ENCODE data around the gene DYNLT1. TPM values are rescaled to one million over a fixed set of nuclear protein-coding genes. Genes with fewer than 3 reads are reported as not detected.
"Not testable (repeated sequence)": the region's sequence is repeated elsewhere in the genome, so short reads cannot be mapped to it uniquely, and the experiment has no call there.

Gene DYNLT1
- total and polyA plus RNA-seq, 2 donors from 2014 or later = 145 to 406 TPM

- Histone ChIP-seq H3K9ac (ENCODE audit: low read length in 3 of 3) (no peak overlapping the region), H3K4me3 (ENCODE audit: low read length in 3 of 3) (no peak overlapping the region), H3K4me1 (ENCODE audit: control insufficient read depth in 2 of 3, insufficient read depth in 2 of 3, low read depth in 1 of 3, low read length in 3 of 3) (no peaks in the 10 kb centered on the region), H3K27me3 (ENCODE audit: control insufficient read depth, insufficient read depth, low read length) (no peaks in the 10 kb centered on the region), H3K9me3 (ENCODE audit: control insufficient read depth in 2 of 3, insufficient read depth in 1 of 3, low read length in 3 of 3) (no peaks in the 10 kb centered on the region), H3K36me3 (ENCODE audit: control insufficient read depth in 2 of 3, insufficient read depth in 3 of 3, low read length in 3 of 3) (no peaks in the 10 kb centered on the region), H3K27ac (ENCODE audit: low read depth in 2 of 2, low read length in 2 of 2) (no peak overlapping the region)
- no peak for DNase-seq
- TF ChIP-seq, protein P1, sequence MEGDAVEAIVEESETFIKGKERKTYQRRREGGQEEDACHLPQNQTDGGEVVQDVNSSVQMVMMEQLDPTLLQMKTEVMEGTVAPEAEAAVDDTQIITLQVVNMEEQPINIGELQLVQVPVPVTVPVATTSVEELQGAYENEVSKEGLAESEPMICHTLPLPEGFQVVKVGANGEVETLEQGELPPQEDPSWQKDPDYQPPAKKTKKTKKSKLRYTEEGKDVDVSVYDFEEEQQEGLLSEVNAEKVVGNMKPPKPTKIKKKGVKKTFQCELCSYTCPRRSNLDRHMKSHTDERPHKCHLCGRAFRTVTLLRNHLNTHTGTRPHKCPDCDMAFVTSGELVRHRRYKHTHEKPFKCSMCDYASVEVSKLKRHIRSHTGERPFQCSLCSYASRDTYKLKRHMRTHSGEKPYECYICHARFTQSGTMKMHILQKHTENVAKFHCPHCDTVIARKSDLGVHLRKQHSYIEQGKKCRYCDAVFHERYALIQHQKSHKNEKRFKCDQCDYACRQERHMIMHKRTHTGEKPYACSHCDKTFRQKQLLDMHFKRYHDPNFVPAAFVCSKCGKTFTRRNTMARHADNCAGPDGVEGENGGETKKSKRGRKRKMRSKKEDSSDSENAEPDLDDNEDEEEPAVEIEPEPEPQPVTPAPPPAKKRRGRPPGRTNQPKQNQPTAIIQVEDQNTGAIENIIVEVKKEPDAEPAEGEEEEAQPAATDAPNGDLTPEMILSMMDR (IDR thresholded peaks at IDR 0.05; ENCODE audit: borderline replicate concordance, extremely low read depth, insufficient read depth) = no peak
- intact Hi-C loops (cut with DNase I) = no loop called here
- FAIRE-seq = no peak
Measured at GRCh38 chr6:158677906-158678578, 33.5 kb upstream of the DYNLT1 start.

- H3K4me3 ChIP-seq (ENCODE audit: low read length in 3 of 3); H3K36me3 ChIP-seq (ENCODE audit: control insufficient read depth in 2 of 3, insufficient read depth in 3 of 3, low read length in 3 of 3); intact Hi-C loops (cut with DNase I); H3K9ac ChIP-seq (ENCODE audit: low read length in 3 of 3); H3K27ac ChIP-seq (ENCODE audit: low read depth in 2 of 2, low read length in 2 of 2); DNase-seq; H3K4me1 ChIP-seq (ENCODE audit: control insufficient read depth in 2 of 3, insufficient read depth in 2 of 3, low read depth in 1 of 3, low read length in 3 of 3); H3K27me3 ChIP-seq (ENCODE audit: control insufficient read depth, insufficient read depth, low read length); H3K9me3 ChIP-seq (ENCODE audit: control insufficient read depth in 2 of 3, insufficient read depth in 1 of 3, low read length in 3 of 3); FAIRE-seq: not testable (repeated sequence)
Measured at GRCh38 chr6:158677094-158677493, 32.6 kb upstream of the DYNLT1 start.

GRCh38 chr6:158674342-158675131, 30.0 kb upstream of the DYNLT1 start:
- TF ChIP-seq, protein P1 (IDR thresholded peaks at IDR 0.05; ENCODE audit: borderline replicate concordance, extremely low read depth, insufficient read depth) = no peak
- no peaks in the 10 kb centered on the region for H3K36me3 ChIP-seq (ENCODE audit: control insufficient read depth in 2 of 3, insufficient read depth in 3 of 3, low read length in 3 of 3)
- intact Hi-C loops (cut with DNase I) = no loop called here
- H3K9me3 ChIP-seq (ENCODE audit: control insufficient read depth in 2 of 3, insufficient read depth in 1 of 3, low read length in 3 of 3) = no peaks in the 10 kb centered on the region
- DNase-seq (no peak), FAIRE-seq (no peak)
- no peak overlapping the region for H3K9ac ChIP-seq (ENCODE audit: low read length in 3 of 3)
- H3K27ac ChIP-seq (ENCODE audit: low read depth in 2 of 2, low read length in 2 of 2) = no peak overlapping the region
- no peaks in the 10 kb centered on the region for H3K4me1 ChIP-seq (ENCODE audit: control insufficient read depth in 2 of 3, insufficient read depth in 2 of 3, low read depth in 1 of 3, low read length in 3 of 3)
- no peak overlapping the region for H3K4me3 ChIP-seq (ENCODE audit: low read length in 3 of 3)
- H3K27me3 ChIP-seq (ENCODE audit: control insufficient read depth, insufficient read depth, low read length) = no peaks in the 10 kb centered on the region

- Histone ChIP-seq H3K27me3 (ENCODE audit: control insufficient read depth, insufficient read depth, low read length) (no peaks in the 10 kb centered on the region), H3K4me3 (ENCODE audit: low read length in 3 of 3) (no peak overlapping the region), H3K9ac (ENCODE audit: low read length in 3 of 3) (no peak overlapping the region), H3K9me3 (ENCODE audit: control insufficient read depth in 2 of 3, insufficient read depth in 1 of 3, low read length in 3 of 3) (no peaks in the 10 kb centered on the region), H3K4me1 (ENCODE audit: control insufficient read depth in 2 of 3, insufficient read depth in 2 of 3, low read depth in 1 of 3, low read length in 3 of 3) (no peaks in the 10 kb centered on the region), H3K36me3 (ENCODE audit: control insufficient read depth in 2 of 3, insufficient read depth in 3 of 3, low read length in 3 of 3) (no peaks in the 10 kb centered on the region), H3K27ac (ENCODE audit: low read depth in 2 of 2, low read length in 2 of 2) (no peak overlapping the region)
- intact Hi-C loops (cut with DNase I) = no loop called here
- FAIRE-seq (no peak), DNase-seq (no peak)
- TF ChIP-seq, protein P1 (IDR thresholded peaks at IDR 0.05; ENCODE audit: borderline replicate concordance, extremely low read depth, insufficient read depth) = no peak
Measured at GRCh38 chr6:158672726-158673125, 28.2 kb upstream of the DYNLT1 start.

DNA sequence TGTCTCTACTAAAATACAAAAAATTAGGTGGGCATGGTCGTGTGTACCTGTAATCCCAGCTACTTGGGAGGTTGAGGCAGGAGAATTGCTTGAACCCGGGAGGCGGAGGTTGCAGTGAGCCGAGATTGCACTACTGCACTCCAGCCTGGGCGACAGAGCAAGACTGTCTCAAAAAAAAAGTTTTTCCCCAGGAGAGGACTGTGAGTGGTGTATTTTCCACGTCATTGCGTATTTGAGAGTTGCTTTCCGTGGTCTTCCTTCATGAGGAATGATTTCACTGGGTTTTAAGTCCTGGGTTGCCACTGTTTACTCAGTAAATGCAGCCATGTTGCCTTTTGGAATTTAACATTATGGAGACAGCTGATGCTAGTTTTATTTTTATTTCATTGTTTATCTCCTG, 27.6 kb upstream of the DYNLT1 start:
- FAIRE-seq; H3K36me3 ChIP-seq (ENCODE audit: control insufficient read depth in 2 of 3, insufficient read depth in 3 of 3, low read length in 3 of 3); H3K9ac ChIP-seq (ENCODE audit: low read length in 3 of 3); intact Hi-C loops (cut with DNase I); H3K4me3 ChIP-seq (ENCODE audit: low read length in 3 of 3); H3K27ac ChIP-seq (ENCODE audit: low read depth in 2 of 2, low read length in 2 of 2); H3K4me1 ChIP-seq (ENCODE audit: control insufficient read depth in 2 of 3, insufficient read depth in 2 of 3, low read depth in 1 of 3, low read length in 3 of 3); H3K27me3 ChIP-seq (ENCODE audit: control insufficient read depth, insufficient read depth, low read length); H3K9me3 ChIP-seq (ENCODE audit: control insufficient read depth in 2 of 3, insufficient read depth in 1 of 3, low read length in 3 of 3); DNase-seq: not testable (repeated sequence)
